Hepatocyte (in vitro differentiated cells): ENCODE measurements around the gene CCDC60.

Source experiments
- EZH2 ChIP-seq: fragments of 200-600 bp; sonication (generic); IDR thresholded peaks from 2 replicates; pipeline ENCODE4 v1.6.1; 2016; ENCODE audit warnings: antibody characterized with exemption, mild to moderate bottlenecking, borderline replicate concordance
- TF ChIP-seq, protein P1 (sequence below): fragments of 200-600 bp; sonication (generic); IDR thresholded peaks from 2 replicates; pipeline ENCODE4 v1.5.1; 2016; ENCODE audit warnings: antibody characterized with exemption, mild to moderate bottlenecking; ENCODE audit not compliant: poor library complexity

DNA sequence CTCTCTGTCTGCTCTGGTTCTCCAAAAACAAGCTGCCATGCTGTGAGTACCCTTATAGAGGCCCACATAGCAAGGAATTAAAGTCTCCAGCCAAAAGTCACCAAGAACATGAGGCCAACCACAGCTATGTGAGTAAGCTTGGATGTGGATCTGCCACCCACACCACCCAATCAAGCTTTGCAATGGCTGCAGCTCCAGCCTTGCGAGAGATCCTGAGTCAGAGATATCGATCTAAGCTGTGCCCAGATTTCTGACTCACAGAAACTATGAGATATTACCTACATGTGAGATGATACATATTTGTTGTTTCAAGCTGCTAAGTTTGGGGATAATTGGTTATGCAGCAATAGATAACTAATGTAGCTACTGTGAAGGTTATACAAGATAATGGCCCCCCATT lies 243.6 kb downstream of the CCDC60 start:
- TF ChIP-seq, protein P1, sequence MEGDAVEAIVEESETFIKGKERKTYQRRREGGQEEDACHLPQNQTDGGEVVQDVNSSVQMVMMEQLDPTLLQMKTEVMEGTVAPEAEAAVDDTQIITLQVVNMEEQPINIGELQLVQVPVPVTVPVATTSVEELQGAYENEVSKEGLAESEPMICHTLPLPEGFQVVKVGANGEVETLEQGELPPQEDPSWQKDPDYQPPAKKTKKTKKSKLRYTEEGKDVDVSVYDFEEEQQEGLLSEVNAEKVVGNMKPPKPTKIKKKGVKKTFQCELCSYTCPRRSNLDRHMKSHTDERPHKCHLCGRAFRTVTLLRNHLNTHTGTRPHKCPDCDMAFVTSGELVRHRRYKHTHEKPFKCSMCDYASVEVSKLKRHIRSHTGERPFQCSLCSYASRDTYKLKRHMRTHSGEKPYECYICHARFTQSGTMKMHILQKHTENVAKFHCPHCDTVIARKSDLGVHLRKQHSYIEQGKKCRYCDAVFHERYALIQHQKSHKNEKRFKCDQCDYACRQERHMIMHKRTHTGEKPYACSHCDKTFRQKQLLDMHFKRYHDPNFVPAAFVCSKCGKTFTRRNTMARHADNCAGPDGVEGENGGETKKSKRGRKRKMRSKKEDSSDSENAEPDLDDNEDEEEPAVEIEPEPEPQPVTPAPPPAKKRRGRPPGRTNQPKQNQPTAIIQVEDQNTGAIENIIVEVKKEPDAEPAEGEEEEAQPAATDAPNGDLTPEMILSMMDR, result no peak
- TF ChIP-seq EZH2, result no peak
